NCI-H2107 (cell line): ENCODE measurements around the gene KCNK13.
"Not testable (repeated sequence)": the region's sequence is repeated elsewhere in the genome, so short reads cannot be mapped to it uniquely, and the experiment has no call there.

Experiments
- DNase-seq: peaks from one replicate; lab custom pipeline; 2025; lab: John Stamatoyannopoulos, UW

The KCNK13 gene

GRCh38 chr14:90061685-90062126 lies at the start of gene KCNK13:
TSS of gene KCNK13 (plus strand) at chr14:90061994. CDS start at chr14:90062206, 212 bp downstream.
- no peak for DNase-seq

- DNase-seq, result no peak
Observed at GRCh38 chr14:90017371-90017770, 44.4 kb upstream of the KCNK13 start.

DNA sequence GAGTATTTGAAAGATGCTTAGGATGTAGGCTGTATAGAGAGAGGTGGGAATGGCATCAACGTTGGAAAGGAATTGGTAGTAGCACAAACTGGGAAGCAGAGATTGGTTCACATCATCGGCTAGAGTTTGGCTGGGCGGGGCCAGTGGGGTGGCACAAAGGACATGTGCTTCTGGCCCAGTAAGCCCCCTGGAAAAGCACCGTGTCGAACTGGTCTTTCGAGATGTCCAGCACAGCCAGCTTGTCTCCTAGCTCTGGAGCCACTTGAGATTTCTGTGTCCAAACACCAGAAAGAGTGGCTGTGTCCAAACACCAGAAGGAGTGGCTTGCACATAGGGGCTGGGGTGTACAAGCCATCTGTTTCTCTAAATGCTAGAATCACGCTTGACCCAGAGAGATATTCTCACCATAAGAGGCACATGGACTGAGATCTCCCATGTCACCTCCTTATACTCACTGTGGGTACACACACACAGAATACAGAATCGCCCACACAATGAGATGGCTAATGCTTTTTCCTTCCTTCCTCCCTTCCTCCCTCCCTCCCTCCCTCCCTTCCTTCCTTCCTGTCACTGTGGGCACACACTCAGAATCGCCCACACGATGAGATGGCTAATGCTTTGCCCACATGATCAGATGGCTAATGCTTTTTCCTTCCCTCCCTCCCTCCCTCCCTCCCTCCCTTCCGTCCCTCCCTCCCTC lies 41.8 kb upstream of the KCNK13 start:
- no peak for DNase-seq

DNA sequence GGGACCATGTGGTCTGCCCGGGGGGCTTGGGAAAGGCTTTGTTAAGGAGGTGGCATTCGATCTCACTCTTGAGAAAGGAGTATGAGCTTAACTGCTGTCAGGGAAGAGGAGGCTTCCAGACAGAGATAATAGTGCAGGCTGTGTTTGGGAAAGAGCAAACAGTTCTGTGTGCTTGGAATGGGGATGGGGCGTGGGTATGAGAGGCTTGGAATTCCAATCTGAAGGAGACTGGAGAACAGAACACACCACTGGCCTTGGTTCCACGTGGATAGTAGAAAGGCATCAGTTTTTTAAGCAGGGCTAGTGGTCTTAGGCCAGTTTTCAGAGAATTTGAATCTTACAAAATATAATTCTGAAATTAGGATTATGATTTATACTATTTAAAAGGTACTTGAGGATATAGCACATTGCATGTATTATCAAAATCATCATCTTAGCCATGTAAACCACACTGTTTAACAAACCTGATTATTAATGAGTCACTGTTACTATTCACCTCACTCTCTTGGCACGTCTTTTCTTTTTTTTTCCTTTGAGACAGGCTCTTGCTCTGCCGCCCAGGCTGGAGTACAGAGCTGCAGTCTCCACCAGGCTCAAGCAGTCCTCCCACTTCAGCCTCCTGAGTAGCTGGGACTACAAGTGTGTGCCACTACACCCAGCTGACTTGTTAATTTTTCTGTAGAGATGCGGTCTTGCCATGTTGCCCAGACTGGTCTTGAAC lies 38.5 kb upstream of the KCNK13 start:
- no peak for DNase-seq

DNA sequence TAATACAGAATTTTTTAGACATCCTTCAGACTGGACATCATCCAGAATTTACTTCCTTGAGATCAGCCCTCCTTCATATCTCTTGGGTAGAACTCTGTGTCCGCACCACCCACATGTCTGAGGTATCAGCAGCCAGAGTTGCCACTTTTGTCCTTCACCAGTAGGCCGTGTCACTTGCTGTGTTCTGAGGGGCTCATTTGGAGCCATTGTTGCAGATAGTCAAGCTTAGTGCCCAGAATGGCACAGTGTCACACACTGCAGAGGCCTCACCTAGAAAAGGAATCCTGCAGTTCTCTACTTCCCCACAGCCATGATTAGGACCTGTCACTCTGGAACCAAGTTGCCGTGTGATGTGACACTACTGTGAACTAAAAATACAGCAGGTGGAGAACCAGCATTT lies 36.9 kb upstream of the KCNK13 start:
- no peak for DNase-seq

- DNase-seq, result not testable (repeated sequence)
Observed at GRCh38 chr14:90026608-90027007, 35.2 kb upstream of the KCNK13 start.

DNA sequence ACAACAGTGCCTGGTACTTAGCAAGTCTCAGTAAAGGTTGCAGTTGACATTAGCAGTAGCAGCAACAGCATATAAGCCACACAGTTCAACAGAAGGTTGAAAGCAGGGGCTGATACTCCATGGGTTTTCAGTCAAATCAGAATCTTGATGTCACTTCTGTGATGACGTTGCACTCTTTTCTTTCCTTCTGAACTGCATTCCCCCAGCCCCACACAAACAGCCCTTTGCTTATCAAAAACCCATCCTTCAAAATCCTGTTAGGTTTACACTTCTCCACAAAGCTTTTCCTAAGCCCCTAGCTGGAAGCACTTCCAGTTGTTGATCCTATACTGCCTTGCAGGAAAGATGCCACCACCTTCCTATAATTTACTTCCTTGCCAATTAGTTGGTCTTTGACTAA lies 34.0 kb upstream of the KCNK13 start:
- no peak for DNase-seq

DNA sequence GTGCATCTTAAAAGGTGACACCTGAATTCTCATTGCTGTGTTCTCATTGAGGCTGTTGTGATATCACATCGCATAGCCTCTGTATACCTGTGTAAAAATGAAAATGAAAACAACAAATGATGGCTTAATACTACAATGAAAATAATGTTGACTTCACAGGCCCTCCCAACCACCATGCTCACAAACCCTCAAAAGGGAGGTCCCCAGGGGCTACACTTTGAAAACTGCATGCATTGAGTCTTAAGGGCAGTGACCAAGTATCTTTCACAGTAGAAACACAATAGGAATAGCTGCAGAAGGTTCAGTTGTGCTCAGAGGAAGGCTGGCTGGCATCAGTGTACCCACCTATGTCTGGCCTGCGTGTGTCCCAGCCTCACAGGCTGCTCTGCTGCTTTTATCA lies 27.6 kb upstream of the KCNK13 start:
- no peak for DNase-seq

DNA sequence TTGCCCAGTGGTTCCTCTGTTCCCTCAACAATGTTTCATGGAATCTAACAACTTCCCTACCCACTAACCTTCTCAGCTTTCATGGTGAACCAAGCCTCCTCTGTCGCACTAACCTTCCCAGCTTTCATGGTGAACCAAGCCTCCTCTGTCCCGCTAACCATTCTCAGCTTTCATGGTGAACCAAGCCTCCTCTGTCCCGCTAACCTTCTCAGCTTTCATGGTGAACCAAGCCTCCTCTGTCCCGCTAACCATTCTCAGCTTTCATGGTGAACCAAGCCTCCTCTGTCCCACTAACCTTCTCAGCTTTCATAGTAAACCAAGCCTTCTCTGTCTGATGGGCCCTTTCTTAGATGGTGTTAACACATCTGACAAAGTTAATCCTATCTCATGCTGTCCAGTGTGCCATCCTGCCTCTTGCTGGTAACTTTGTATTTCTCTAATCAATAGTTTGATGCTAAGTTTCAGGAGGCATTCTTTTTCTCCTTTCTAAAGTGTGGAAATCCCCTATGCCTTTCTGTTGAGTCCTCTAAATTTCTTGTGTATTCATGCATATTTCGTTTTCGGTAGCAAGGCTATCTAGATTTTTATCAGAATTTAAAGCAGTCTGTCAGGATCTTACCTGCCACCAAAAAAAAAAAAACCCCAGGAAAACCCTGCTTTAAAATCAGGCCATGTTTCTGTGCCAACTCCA lies 26.8 kb upstream of the KCNK13 start:
- DNase-seq, result no peak

- no peak for DNase-seq
Observed at GRCh38 chr14:90039253-90040010, 22.4 kb upstream of the KCNK13 start.

DNA sequence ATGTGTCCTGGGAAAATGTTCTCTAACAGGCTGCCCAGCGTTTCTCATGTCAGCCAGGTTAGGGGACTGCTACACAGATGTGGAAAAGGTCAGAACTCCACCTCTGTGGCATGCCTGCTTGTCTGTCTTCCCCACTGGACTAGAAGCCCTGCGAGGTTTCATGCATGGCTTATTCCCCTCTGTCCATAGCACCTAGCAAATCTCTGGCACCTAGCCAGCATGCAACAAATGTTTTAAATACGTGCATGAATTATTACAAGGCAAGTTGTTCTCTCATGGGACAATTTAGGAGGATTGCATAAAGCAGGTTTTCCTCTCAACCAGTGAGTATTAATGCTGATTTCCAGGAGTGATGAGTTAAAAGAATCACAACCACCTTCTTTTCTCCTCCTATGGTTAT lies 21.4 kb upstream of the KCNK13 start:
- DNase-seq, result no peak

- DNase-seq, result no peak
Observed at GRCh38 chr14:90042496-90043252, 19.1 kb upstream of the KCNK13 start.

DNA sequence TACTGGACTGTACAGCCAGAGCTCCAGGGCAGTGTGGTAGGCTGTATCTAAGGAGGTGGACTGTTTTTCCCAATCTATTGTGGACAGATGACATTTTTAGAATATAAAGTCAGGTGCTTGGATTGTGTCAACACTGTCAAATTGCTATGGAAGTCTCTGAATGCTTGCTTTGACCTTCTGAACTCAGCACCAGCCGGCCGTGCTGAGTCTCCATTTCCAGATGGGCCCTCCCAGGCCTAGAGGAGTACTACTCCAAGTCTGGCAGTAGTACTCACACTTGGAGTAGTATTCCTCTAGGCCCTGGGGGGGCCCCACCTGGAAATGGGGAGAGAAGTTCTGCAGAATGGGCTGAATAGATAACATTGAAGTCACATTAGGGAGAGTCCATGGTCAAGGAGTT lies 16.2 kb upstream of the KCNK13 start:
- DNase-seq, result no peak

DNA sequence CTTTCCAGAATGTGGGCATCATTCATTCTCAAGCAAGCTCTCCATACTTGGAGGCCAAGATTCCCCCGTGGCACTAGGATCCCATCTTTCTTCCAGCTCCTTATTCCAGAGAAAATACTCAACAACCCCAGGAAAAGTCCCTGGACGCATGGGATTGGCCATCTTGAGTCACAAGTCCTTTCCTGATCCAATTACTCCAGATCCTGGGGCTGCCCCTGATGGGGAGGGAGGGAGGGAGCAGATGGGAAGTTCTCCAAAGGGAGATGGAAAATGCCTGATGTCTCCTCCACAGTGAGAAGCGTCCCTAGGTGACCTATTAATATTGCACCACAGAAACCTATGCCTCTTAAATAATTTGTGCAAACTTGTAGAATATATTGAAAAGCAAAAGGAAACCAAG lies 12.4 kb upstream of the KCNK13 start:
- DNase-seq, result no peak

GRCh38 chr14:90050271-90050670 lies 11.5 kb upstream of the KCNK13 start:
- no peak for DNase-seq

GRCh38 chr14:90053044-90053443 lies 8.8 kb upstream of the KCNK13 start:
- no peak for DNase-seq

DNA sequence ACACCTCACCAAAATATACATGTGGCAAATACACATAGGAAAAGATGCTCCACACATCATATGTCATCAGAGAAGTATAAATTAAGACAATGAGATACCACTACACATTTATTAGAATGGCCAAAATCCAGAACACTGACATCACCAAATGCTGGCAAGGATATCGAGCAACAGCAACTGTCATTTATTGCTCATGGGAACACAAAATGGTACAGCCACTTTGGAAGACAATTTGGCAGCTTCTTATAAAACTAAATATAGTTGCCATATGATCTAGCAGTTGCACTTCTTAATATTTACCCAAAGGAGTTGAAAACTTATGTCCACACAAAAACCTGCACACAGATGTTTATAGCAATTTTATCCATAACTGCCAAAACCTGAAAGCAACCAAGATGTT lies 7.0 kb upstream of the KCNK13 start:
- no peak for DNase-seq

- DNase-seq, result no peak
Observed at GRCh38 chr14:90056826-90057225, 5.0 kb upstream of the KCNK13 start.

DNA sequence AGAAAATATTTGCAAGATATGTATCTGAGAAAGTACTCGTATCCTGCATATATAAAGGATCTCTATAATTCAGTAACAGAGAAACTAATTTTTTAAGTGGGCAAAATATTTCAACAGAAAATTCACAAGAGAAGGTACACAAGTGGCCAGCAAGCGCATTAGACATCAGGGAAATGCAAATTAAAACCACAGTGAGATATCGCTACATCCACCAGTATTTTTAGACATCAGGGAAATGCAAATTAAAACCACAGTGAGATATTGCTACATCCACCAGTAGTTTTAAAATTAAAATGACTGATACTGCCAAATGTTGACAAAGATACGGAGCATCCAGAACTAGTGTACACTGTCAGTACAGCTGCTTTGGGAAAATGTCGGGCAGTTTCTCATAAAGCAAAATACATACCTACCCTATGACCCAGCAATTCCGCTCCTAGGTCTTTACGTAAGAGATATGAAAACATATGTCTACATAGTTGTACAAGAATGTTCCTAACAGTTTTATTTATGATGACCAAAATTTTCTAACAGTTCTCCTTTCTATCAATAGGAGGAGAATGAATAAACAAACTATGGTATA lies 2.8 kb upstream of the KCNK13 start:
- DNase-seq, result no peak

DNA sequence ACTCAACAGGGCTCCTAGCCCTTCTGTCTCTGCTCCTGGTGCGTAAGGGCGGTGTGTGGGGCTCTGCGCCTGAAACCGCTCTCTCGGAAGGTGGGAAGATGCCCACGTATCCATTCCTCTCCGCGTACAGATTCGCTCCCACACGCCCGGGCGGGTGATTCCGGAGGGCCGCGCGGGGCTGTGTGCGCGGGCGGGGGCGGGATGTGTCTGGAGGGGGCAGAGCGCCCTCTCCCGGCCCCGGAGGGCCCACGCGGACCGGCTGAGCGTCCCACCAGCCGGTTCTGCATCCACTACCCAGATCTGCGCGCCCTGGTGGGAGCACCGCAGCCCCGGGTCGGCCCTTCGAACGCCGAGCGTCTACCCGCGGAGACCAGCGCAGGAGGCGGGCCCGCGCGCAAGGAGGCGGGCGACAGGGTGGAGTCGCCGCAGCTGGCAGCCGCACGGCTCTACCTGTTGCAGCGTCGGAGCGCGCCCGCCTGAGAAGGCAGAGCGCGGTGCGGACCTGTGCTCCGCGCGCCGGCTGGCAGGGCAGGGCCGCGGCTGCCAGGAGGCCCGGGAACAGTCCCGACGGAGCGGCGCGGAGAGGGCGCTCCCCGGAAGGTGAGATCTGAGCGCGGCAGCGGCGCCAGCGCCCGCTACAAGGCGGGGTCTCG lies 1.4 kb upstream of the KCNK13 start:
- DNase-seq, result peak; percentile 67
